GM10266 (cell line): ENCODE measurements around the gene TTLL1.
"Not testable (repeated sequence)": the region's sequence is repeated elsewhere in the genome, so short reads cannot be mapped to it uniquely, and the experiment has no call there.

Experiments used
- DNase-seq: peaks from one replicate; pipeline ENCODE4 v3.0.0; 2012; ENCODE audit errors: extremely low spot score
- TF ChIP-seq, protein P1 (sequence below): IDR thresholded peaks from 2 replicates; pipeline ENCODE4 v1.5.1; 2012; ENCODE audit warnings: mild to moderate bottlenecking, low read depth; ENCODE audit not compliant: control insufficient read depth, insufficient read depth; ENCODE audit errors: missing control alignments

TTLL1 gene

GRCh38 chr22:43017525-43018460 lies 71.4 kb downstream of the TTLL1 start:
- no peak for DNase-seq
- TF ChIP-seq, protein P1, sequence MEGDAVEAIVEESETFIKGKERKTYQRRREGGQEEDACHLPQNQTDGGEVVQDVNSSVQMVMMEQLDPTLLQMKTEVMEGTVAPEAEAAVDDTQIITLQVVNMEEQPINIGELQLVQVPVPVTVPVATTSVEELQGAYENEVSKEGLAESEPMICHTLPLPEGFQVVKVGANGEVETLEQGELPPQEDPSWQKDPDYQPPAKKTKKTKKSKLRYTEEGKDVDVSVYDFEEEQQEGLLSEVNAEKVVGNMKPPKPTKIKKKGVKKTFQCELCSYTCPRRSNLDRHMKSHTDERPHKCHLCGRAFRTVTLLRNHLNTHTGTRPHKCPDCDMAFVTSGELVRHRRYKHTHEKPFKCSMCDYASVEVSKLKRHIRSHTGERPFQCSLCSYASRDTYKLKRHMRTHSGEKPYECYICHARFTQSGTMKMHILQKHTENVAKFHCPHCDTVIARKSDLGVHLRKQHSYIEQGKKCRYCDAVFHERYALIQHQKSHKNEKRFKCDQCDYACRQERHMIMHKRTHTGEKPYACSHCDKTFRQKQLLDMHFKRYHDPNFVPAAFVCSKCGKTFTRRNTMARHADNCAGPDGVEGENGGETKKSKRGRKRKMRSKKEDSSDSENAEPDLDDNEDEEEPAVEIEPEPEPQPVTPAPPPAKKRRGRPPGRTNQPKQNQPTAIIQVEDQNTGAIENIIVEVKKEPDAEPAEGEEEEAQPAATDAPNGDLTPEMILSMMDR: no peak

DNA sequence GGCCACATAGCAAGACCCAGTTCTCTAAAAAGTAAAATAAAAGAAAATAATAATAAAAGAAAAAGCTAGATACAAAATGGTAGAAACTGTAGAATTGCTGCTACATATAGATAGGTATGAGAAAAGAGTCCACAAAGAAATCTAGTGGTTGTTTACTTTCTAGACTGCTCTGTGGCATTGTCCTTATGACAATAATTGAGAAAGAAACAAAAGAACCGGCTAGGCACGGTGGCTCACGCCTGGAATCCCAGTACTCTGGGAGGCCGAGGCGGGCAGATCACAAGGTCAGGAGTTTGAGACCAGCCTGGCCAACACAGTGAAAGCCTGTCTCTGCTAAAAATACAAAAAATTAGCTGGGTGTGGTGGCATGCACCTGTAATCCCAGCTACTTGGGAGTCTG lies 73.0 kb downstream of the TTLL1 start:
- not testable (repeated sequence) for DNase-seq

DNA sequence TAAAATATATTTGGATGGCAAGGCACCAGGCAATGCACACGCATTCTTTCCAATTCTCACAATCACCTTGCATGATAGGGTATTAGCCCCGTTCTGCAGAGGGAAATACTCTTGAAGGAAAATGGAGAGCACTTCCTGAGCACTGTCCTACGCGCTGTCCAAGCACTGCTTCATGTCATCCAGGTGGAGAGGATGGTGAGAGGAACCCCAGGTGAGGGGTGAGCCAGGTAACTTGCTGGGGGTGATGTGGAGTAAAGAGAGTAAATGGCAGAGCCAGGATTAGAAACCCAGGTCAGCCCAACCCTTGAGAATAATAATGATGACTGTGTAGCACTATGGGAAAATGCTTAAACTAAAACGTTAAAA lies 73.5 kb downstream of the TTLL1 start:
- no peak for DNase-seq
- TF ChIP-seq, protein P1: no peak

DNA sequence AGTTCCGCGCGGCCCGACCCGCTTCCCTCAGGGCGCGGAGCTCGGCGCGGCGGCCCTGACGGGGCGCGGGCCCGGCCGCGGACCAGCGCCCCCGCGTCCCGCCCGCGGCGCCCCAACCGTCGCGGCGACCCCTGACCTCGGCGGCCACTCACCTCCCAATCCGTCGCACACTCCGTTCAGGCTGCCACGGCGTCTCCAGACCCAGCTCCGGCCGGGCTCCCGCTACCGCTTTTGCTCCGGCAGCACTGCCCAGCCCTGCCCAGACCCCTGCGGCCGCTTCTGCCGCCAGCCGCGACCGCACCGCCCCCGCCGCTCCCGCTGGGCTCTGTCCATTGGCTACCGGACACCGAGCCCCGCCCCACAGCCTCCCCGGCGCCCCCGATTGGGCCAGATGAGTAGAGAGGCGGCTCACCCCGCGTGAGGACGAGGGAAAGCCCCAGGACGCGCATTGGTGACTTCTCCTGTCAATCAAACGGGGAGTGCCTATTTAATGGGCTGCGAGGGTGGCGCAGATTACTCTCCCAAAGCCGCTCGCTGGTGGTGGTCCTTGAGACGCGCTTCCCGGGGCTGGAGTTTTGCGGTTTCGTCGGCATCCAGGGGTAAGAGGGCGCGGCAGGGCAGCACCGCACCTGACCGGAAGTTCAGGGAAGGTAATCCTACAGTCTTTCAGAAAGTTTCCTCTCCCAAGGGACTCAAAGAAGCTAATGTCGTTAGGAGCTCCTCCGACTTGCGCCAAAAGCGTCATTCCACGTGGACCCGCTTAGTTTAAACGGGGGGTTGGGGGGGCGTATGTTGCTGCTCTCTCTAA lies 74.1 kb downstream of the TTLL1 start, which contains the start of gene PACSIN2:
Gene PACSIN2, minus strand, starts transcription at position 281 of the 808 bp plus-strand sequence. CDS start 103,069 bp downstream, outside the sequence.
- peak; percentile 100 for DNase-seq
- TF ChIP-seq, protein P1: no peak

DNA sequence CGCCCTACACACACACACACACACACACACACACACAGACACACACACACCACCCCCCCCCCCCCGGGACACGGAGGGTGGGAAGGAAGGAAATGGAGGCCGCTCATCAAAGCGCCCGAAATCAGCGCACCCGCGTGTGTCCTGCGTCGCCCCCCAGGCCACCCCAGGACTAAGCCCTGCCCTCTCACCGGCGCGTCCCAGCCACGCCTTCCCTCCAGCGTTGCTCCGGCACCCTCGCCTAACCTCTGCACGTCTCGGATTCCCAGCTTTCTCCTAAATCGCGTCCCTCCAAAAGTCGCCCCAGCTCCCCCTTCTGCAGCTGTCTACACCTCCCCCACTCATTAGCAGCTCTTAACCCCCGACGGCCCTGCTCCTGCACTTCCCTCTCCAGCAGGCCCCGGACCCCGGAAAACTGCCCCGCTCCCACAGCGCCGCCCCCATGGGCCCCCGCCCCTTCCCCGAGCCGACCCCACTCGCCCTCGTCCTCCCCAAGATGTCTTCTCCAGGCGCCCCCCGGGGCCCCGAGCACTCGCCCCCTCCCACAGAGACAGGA lies 74.8 kb downstream of the TTLL1 start:
- DNase-seq: peak; percentile 75
- TF ChIP-seq, protein P1: no peak

DNA sequence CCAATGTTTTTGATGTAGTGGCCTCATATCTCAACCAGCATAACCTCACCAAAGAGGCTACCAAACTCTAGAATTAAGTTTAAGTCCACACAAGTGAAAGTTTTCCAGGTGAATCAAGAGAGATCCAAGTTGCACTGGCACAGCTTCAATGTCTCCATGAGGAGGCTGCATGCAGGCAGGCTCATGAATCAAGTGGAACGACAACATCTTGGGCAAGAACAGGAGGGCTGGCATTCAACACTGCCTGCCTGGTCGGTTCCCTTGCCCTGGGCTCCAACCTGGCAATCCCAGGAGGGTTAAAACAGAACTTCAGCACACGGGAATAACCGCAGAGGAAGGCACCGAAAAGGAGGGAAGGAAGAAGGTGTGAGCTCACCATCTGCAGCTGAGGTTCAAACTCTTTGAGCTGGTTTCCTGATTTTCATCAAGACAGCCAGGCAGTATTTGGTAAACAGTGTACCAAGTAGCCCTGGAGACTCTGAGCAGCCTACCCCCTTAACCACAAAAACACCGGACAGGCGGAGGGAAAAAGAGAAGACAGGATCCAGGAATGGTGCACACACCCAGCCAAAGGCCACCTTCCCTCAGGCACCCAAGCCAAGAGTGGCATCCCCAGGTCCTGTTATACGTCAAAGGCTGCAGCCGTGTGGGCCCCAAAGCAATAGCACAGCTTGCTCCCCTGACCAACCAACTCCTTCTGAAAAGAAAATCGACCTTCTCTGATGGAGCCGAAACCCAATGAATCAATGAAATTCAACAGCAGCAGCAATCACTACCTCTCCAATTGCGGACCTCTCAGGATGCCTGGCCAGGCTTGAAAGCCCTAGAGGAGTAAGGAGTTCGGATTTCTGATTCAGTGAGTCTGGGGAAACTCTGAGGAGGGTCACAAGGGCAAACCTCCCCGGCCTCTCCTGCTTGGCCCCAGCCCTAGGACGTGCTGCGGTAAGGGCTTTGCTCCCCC lies 75.6 kb downstream of the TTLL1 start:
- DNase-seq: peak; percentile 37
- TF ChIP-seq, protein P1: no peak

DNA sequence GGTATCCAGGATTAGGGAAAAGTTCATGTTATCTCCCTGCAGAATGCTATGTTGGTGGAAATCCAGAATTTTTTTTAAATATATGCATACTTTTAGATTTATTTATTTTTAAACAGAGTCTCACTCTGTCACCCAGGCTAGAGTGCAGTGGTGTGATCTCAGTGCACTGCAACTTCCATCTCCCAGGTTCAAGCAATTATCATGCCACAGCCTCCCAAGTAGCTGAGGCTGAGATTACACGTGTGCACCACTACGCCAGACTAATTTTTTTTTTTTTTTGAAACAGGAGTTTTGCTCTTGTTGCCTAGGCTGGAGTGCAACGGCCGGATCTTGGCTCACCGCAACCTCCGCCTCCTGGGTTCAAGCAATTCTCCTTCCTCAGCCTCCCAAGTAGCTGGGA lies 76.8 kb downstream of the TTLL1 start:
- DNase-seq: no peak
- TF ChIP-seq, protein P1: no peak
